GM13977 (cell line): ENCODE results near the gene GABARAP.

ENCODE experiments used
- DNase-seq: peaks from one replicate; pipeline ENCODE4 v3.0.0; 2012; ENCODE audit warnings: low spot score
- CTCF ChIP-seq: IDR thresholded peaks from 2 replicates; pipeline ENCODE4 v1.5.1; 2012; ENCODE audit warnings: mild to moderate bottlenecking, control low read depth; ENCODE audit not compliant: insufficient read depth; ENCODE audit errors: extremely low read depth, missing control alignments
- in situ Hi-C: fragments of 300-500 bp; cut with MboI; formaldehyde crosslinking; loops from one replicate; pipeline ENCODE4 v1.12.0; 2022; ENCODE audit warnings: low sequenced_read_pairs, low pct_unique_long_range_greater_than_20kb, mixed read lengths, inconsistent platforms; ENCODE audit not compliant: unreplicated experiment

Gene GABARAP

GRCh38 chr17:7279448-7279847 lies 37.2 kb upstream of the GABARAP start:
- no peak for TF ChIP-seq CTCF
- no peak for DNase-seq
- in situ Hi-C loops, result no loop called here

GRCh38 chr17:7266784-7267183 lies 24.5 kb upstream of the GABARAP start:
- DNase-seq, result no peak
- in situ Hi-C loops, result no loop called here
- TF ChIP-seq CTCF, result no peak

- TF ChIP-seq CTCF, result no peak
- no peak for DNase-seq
- in situ Hi-C loops, result no loop called here
These were observed 21.5 kb upstream of the GABARAP start for GRCh38 chr17:7263801-7264078.

- in situ Hi-C loops, result no loop called here
These were observed 20.9 kb upstream of the GABARAP start for GRCh38 chr17:7262935-7263800.

GRCh38 chr17:7262192-7262934 lies 20.1 kb upstream of the GABARAP start, which contains the start of gene CLDN7:
CLDN7 (minus strand) TSS chr17:7262478; CDS start chr17:7262043, 435 bp downstream.
- DNase-seq, result peak; percentile 39
- in situ Hi-C loops, result no loop called here
- no peak for TF ChIP-seq CTCF

More at GRCh38 chr17:7262935-7263800, 20.9 kb upstream of the GABARAP start:
- no peak for TF ChIP-seq CTCF
- peak; percentile 38 for DNase-seq

- TF ChIP-seq CTCF, result no peak
- in situ Hi-C loops, result no loop called here
- DNase-seq, result peak; percentile 70
These were observed 19.3 kb upstream of the GABARAP start for GRCh38 chr17:7261379-7262191.
